Measurements from ENCODE around the gene LOXL3. TPM values are rescaled to one million over a fixed set of nuclear protein-coding genes. Genes with fewer than 3 reads are reported as not detected.

The LOXL3 gene
- total RNA-seq, 1 experiment from 2014 or later: 29.0 TPM

- H2BK15ac ChIP-seq (ENCODE audit: low read depth, low read length): no peak overlapping the region
- H4K20me1 ChIP-seq (ENCODE audit: control insufficient read depth, insufficient read depth, insufficient read length): no peaks in the 10 kb centered on the region
- H3K79me2 ChIP-seq (ENCODE audit: insufficient read depth, low read length): no peaks in the 10 kb centered on the region
- no peak overlapping the region for H2BK5ac ChIP-seq (ENCODE audit: insufficient read length, low read length)
- H3K9me3 ChIP-seq (ENCODE audit: control insufficient read depth, low read depth, low read length): no peaks in the 10 kb centered on the region
- H4K5ac ChIP-seq (ENCODE audit: insufficient read length, low read depth, low read length): no peak overlapping the region
- peak; percentile 79 for DNase-seq
- H2AK5ac ChIP-seq (ENCODE audit: insufficient read length, low read length): no peak overlapping the region
- H3K18ac ChIP-seq (ENCODE audit: insufficient read length, low read depth, low read length): no peak overlapping the region
- H3K4me2 ChIP-seq (ENCODE audit: insufficient read depth, insufficient read length, low read length): peak overlapping the region; percentile 59
- no peak overlapping the region for H3K4ac ChIP-seq (ENCODE audit: low read depth, low read length)
- H4K8ac ChIP-seq (replicated peaks; ENCODE audit: insufficient read length, low read depth, low read length): no peak overlapping the region
- no peak overlapping the region for H2AFZ ChIP-seq (ENCODE audit: low read length)
- H4K91ac ChIP-seq (ENCODE audit: insufficient read length, low read depth, low read length): no peak overlapping the region
- Mint-ChIP-seq H3K4me3 (peak overlapping the region; percentile 75 to 82), H3K4me1 (peaks cover 43 to 54% of the 10 kb centered on the region in 2 experiments), H3K9me3 (peaks cover 0 to 2% of the 10 kb centered on the region in 2 experiments; a peak in 2 of 5 replicates), H3K36me3 (ENCODE audit: insufficient read depth in 1 of 3, low read depth in 3 of 3) (peaks cover 8 to 12% (median 11%) of the 10 kb centered on the region in 3 experiments), H3K27me3 (ENCODE audit: low read depth) (peaks cover 94% of the 10 kb centered on the region), H3K27ac (0 out of 7 replicates have a peak overlapping the region, but pooled peaks of 1 of the 3 experiments have one; percentile 29)
- H3K79me1 ChIP-seq (ENCODE audit: insufficient read depth, low read depth, low read length, poor library complexity, severe bottlenecking): no peaks in the 10 kb centered on the region
- H3K56ac ChIP-seq (ENCODE audit: insufficient read length, low read depth, low read length): no peak overlapping the region
- no peak overlapping the region for H2BK20ac ChIP-seq (ENCODE audit: low read depth, low read length, poor library complexity, severe bottlenecking)
- H2BK12ac ChIP-seq (ENCODE audit: insufficient read length, low read depth, low read length): no peak overlapping the region
- WGBS (ENCODE audit: extremely low coverage, insufficient read length, low lambda C conversion rate): no CpG with 5 or more reads among the region's 41 CpGs
- no peak overlapping the region for H3K27ac ChIP-seq (ENCODE audit: insufficient read length, low read depth, low read length)
- no peak overlapping the region for H2BK120ac ChIP-seq (ENCODE audit: low read depth, low read length, poor library complexity, severe bottlenecking)
- H3K4me1 ChIP-seq (ENCODE audit: insufficient read depth, low read length): no peaks in the 10 kb centered on the region
- no peak overlapping the region for H3K23ac ChIP-seq (ENCODE audit: insufficient read length, low read depth, low read length)
- H3K23me2 ChIP-seq (ENCODE audit: insufficient read length, low read depth, low read length, poor library complexity, severe bottlenecking): peaks cover 39% of the 10 kb centered on the region
- H3K9ac ChIP-seq (ENCODE audit: extremely low read depth, insufficient read length, low read length): no peak overlapping the region
- peaks cover 80% of the 10 kb centered on the region for H3K27me3 ChIP-seq (ENCODE audit: insufficient read depth, low read length)
- no peak overlapping the region for H3T11ph ChIP-seq (ENCODE audit: low read length)
- H3K14ac ChIP-seq (ENCODE audit: insufficient read depth, low read length): no peak overlapping the region
- no peak for TF ChIP-seq CTCF (conservative IDR thresholded peaks at IDR 0.05)
Observed at GRCh38 chr2:74498500-74499266, 55.1 kb downstream of the LOXL3 start.

All from H9 (cell line).